Duodenal mucosa (tissue), 2 donors: Measurements from ENCODE around the gene IL4I1.

Experiments
- H3K27ac ChIP-seq: one replicate; pipeline ENCODE4 v1.7.0; 2013; ENCODE audit warnings: low read depth, low read length
- H3K27me3 ChIP-seq, 2 donors: one replicate each; pipeline ENCODE4 v1.7.0; 2013; ENCODE audit warnings: low read length in 2 of 2, control low read depth in 1 of 2; ENCODE audit not compliant: insufficient read depth in 2 of 2, control insufficient read depth in 1 of 2
- H3K36me3 ChIP-seq, 2 donors: one replicate each; pipeline ENCODE4 v1.7.0; 2013; ENCODE audit warnings: low read length in 2 of 2, control low read depth in 1 of 2; ENCODE audit not compliant: insufficient read depth in 2 of 2, control insufficient read depth in 1 of 2
- H3K4me1 ChIP-seq, 2 donors: one replicate each; pipeline ENCODE4 v1.7.0; 2013; ENCODE audit warnings: low read length in 2 of 2, control low read depth in 1 of 2; ENCODE audit not compliant: insufficient read depth in 2 of 2, control insufficient read depth in 1 of 2
- H3K4me3 ChIP-seq, 2 donors: one replicate each; pipeline ENCODE4 v1.7.0; 2013; ENCODE audit warnings: low read length in 2 of 2, low read depth in 1 of 2
- H3K9ac ChIP-seq, 2 donors: one replicate each; pipeline ENCODE4 v1.7.0; 2013; ENCODE audit warnings: low read length in 2 of 2, low read depth in 1 of 2
- H3K9me3 ChIP-seq, 2 donors: one replicate each; pipeline ENCODE4 v1.7.0; 2013; ENCODE audit warnings: low read length in 2 of 2, control low read depth in 1 of 2; ENCODE audit not compliant: control insufficient read depth in 1 of 2

The IL4I1 gene

DNA sequence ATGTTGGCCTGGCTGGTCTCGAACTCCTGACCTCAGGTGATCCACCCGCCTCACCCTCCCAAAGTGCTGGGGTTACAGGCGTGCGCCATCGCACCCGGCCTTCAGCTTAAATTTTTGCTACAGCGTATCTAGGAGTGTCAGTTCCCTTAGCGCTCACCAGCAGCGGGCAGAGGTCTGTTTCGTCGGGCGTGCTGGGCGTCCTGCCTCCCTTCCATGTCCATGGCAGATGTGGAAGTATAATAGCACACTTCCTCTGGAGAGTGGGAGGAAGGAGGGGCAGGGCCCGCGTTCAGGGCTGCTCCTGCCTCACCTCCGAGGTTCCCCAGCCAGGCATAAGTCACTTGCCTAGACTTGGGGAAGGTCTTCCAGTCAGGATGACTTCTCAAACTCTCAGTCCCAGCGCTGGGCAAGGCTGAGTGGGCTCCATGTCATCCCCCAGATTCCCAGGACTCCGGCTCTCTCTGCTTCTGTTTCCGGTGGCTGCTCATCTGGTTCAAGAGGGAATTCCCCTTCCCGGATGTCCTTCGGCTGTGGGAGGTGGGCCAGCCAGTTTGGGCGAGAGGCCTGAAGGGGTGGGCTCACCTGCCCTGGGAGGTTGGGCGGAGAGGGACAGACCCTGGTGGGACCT, 9.5 kb downstream of the IL4I1 start:
- Histone ChIP-seq H3K27ac (no peak overlapping the region), H3K9me3 (peaks cover 0 to 4% of the 10 kb centered on the region in 2 donors), H3K4me1 (peaks cover 10 to 17% of the 10 kb centered on the region in 2 donors), H3K4me3 (peak overlapping the region; percentile 36 to 38), H3K9ac (no peak overlapping the region), H3K27me3 (no peaks in the 10 kb centered on the region), H3K36me3 (peaks cover 19 to 29% of the 10 kb centered on the region in 2 donors)

DNA sequence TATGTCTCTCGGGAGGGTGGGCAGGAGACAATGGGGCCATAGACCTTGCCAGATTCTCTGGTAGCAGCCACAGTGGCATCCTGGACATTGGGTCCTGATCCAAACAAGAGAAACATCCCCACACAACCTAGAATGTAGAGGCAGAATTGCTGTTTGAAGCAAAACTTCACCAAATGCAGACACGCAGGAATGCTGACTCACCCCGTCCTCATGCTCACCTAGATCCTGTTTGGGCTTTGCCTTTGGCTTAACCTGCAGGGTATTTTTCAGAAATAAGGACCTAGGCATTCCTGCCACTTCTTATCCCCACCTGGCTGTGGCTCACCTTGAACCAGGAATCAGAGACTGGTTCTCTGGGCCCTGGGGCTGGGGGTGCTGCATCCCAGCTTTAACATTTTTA, 11.9 kb downstream of the IL4I1 start:
- no peaks in the 10 kb centered on the region for H3K27me3 ChIP-seq

DNA sequence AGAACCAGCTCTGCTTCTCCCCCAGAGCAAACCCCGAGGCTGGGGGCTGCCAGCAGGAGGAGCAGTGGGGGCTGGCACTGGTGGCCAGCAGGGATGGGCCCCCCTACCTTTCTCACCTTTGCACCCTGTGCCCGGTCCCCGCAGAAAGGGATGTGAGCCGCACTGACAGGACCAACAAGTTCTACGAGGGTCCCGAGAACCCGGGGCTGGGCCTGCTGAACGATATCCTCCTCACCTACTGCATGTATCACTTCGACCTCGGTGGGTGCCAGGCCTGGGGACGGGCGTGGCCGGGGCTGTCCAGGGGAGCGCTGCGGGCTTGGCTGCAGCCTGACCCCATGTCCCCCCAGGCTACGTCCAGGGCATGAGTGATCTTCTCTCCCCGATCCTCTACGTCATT, 12.6 kb downstream of the IL4I1 start:
- Histone ChIP-seq H3K9me3 (peaks cover 0 to 4% of the 10 kb centered on the region in 2 donors), H3K9ac (no peak overlapping the region), H3K27ac (no peak overlapping the region), H3K27me3 (no peaks in the 10 kb centered on the region), H3K4me1 (peaks cover 17 to 18% of the 10 kb centered on the region in 2 donors), H3K36me3 (peaks cover 31 to 56% of the 10 kb centered on the region in 2 donors), H3K4me3 (no peak overlapping the region)

More for the DNA sequence above, 11.9 kb downstream of the IL4I1 start:
- Histone ChIP-seq H3K4me1 (peaks cover 17 to 18% of the 10 kb centered on the region in 2 donors), H3K9me3 (peaks cover 0 to 4% of the 10 kb centered on the region in 2 donors), H3K9ac (no peak overlapping the region), H3K4me3 (no peak overlapping the region), H3K27ac (no peak overlapping the region), H3K36me3 (peaks cover 31 to 52% of the 10 kb centered on the region in 2 donors)

- H3K27ac ChIP-seq = no peak overlapping the region
- peaks cover 24 to 28% of the 10 kb centered on the region in 2 donors for H3K4me1 ChIP-seq
- peaks cover 31 to 62% of the 10 kb centered on the region in 2 donors for H3K36me3 ChIP-seq
- no peak overlapping the region for H3K4me3 ChIP-seq
- no peaks in the 10 kb centered on the region for H3K27me3 ChIP-seq
- no peak overlapping the region for H3K9ac ChIP-seq
- H3K9me3 ChIP-seq = peaks cover 0 to 4% of the 10 kb centered on the region in 2 donors
Observed at GRCh38 chr19:49883094-49883493, 13.6 kb downstream of the IL4I1 start.

DNA sequence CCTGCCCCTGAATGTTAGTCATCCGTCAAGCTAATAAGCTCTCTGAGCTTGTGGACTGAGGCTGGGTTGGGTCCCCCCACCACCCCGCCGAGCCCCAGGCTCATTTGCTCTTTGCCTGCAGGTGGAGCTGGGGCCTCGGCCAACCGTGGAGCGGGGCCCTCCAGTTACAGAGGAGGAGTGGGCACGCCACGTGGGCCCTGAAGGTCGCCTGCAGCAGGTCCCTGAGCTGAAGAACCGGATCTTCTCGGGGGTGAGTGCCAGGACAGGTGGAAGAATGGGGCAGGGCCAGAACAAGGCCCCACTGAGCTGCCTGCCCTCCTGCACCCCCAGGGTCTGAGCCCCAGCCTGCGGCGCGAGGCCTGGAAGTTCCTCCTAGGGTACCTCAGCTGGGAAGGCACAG, 14.0 kb downstream of the IL4I1 start:
- Histone ChIP-seq H3K27ac (no peak overlapping the region), H3K36me3 (peaks cover 31 to 62% of the 10 kb centered on the region in 2 donors), H3K27me3 (no peaks in the 10 kb centered on the region), H3K9me3 (peaks cover 0 to 4% of the 10 kb centered on the region in 2 donors), H3K4me3 (no peak overlapping the region), H3K4me1 (peaks cover 21 to 26% of the 10 kb centered on the region in 2 donors), H3K9ac (no peak overlapping the region)

GRCh38 chr19:49881672-49882394, 14.9 kb downstream of the IL4I1 start:
- H3K27ac ChIP-seq = no peak overlapping the region
- H3K4me3 ChIP-seq = no peak overlapping the region
- H3K9me3 ChIP-seq = peaks cover 0 to 4% of the 10 kb centered on the region in 2 donors
- H3K27me3 ChIP-seq = no peaks in the 10 kb centered on the region
- H3K36me3 ChIP-seq = peaks cover 31 to 62% of the 10 kb centered on the region in 2 donors
- no peak overlapping the region for H3K9ac ChIP-seq
- H3K4me1 ChIP-seq = peaks cover 14 to 18% of the 10 kb centered on the region in 2 donors

DNA sequence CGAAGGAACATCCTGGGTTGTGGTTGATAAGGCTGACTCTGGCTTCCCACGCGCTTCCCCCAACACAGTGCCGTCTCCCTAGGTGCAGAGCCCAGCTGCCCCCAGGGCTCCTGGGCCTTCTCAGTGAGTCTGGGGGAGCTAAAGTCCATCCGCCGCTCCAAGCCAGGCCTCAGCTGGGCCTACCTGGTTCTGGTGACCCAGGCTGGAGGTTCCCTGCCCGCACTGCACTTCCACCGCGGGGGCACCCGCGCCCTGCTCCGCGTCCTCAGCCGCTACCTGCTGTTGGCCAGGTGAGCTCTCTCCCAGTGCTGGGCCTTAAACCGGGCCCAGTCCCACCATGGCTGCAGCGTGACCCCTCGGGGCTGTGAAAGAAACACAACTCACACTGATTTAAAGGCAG, 15.5 kb downstream of the IL4I1 start:
- Histone ChIP-seq H3K4me1 (peaks cover 14 to 18% of the 10 kb centered on the region in 2 donors), H3K36me3 (peaks cover 31 to 62% of the 10 kb centered on the region in 2 donors)

GRCh38 chr19:49880162-49880869, 16.4 kb downstream of the IL4I1 start:
- Histone ChIP-seq H3K36me3 (peaks cover 31 to 62% of the 10 kb centered on the region in 2 donors), H3K4me3 (no peak overlapping the region), H3K9me3 (peaks cover 0 to 4% of the 10 kb centered on the region in 2 donors), H3K4me1 (peaks cover 18 to 25% of the 10 kb centered on the region in 2 donors), H3K27me3 (no peaks in the 10 kb centered on the region), H3K9ac (no peak overlapping the region), H3K27ac (no peak overlapping the region)

More for the DNA sequence above, 15.5 kb downstream of the IL4I1 start:
- Histone ChIP-seq H3K9ac (no peak overlapping the region), H3K27ac (no peak overlapping the region), H3K4me3 (no peak overlapping the region), H3K9me3 (peaks cover 0 to 4% of the 10 kb centered on the region in 2 donors), H3K27me3 (no peaks in the 10 kb centered on the region)

DNA sequence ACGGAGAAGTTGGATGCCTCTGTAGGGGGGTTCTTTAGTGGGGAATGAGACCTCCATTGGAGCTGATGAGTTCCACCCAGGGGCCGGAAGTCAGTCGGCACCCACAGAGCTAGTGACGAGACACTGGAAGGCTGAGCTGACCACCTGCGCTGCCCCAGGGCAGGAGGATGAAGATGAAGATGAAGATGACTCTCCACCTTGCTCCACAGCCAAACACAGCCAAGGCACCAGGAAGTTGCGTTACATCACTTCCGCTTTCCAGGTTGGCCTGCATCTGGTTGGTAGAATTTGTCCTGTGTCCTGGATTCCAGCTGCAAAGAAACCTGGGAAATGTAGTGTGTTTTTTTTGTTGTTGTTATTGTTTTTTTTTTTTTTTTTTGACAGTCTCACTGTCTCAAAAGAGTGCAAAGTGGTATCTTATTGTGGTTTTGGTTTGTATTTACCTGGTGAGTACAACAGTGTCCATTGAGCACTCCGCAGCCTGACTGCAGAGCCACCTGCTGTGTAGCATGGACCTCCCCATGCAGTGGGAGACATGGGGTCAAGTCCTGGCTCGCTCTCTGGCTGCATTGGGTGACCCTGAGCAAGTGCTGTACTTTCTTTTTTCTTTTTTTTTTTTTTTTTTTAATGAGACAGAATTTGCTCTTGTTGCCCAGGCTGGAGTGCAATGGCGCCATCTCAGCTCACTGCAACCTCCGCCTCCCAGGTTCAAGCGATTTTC, 17.3 kb downstream of the IL4I1 start:
- H3K9ac ChIP-seq = no peak overlapping the region
- H3K27ac ChIP-seq = no peak overlapping the region
- peaks cover 26 to 28% of the 10 kb centered on the region in 2 donors for H3K4me1 ChIP-seq
- H3K9me3 ChIP-seq = peaks cover 0 to 4% of the 10 kb centered on the region in 2 donors
- H3K4me3 ChIP-seq = no peak overlapping the region
- H3K27me3 ChIP-seq = no peaks in the 10 kb centered on the region
- H3K36me3 ChIP-seq = peaks cover 31 to 58% of the 10 kb centered on the region in 2 donors
